Prostate gland (tissue), 2 donors: Measurements from ENCODE around the gene TDRD5.

Experiments used
- CTCF ChIP-seq, 4 experiments: fragments of 200-600 bp in 2 of 4; fragments of 450-650 bp in 2 of 4; sonication (generic) in 2 of 4; IDR thresholded peaks; 1 replicate in 3 of 4; 2 replicates in 1 of 4; pipeline ENCODE4 v1.5.1; 2016 to 2019; ENCODE audit warnings: antibody characterized with exemption in 4 of 4, mild to moderate bottlenecking in 2 of 4, moderate library complexity in 2 of 4
- POLR2A ChIP-seq: fragments of 450-650 bp; IDR thresholded peaks from one replicate; pipeline ENCODE4 v1.6.1; 2016; ENCODE audit warnings: antibody characterized with exemption, mild to moderate bottlenecking
- POLR2AphosphoS5 ChIP-seq: sonication (generic); formaldehyde crosslinking; IDR thresholded peaks from one replicate; pipeline ENCODE4 v1.6.1; 2017; ENCODE audit warnings: antibody characterized with exemption

- no peak for TF ChIP-seq CTCF (IDR thresholded peaks at IDR 0.05)
- no peak for TF ChIP-seq POLR2A
- no peak for TF ChIP-seq POLR2AphosphoS5
Observed at GRCh38 chr1:179729881-179730280, 138.2 kb downstream of the TDRD5 start.
